GM21717 (cell line): Measurements from ENCODE around the gene TNFRSF12A.
A peak's percentile ranks its signal among the peaks of the same experiment; 100 is the strongest.
"Not testable (repeated sequence)": the region's sequence is repeated elsewhere in the genome, so short reads cannot be mapped to it uniquely, and the experiment has no call there.

Experiments
- ATAC-seq: cut with Tn5 transposase; IDR thresholded peaks from one replicate; pipeline ENCODE4 v1.9.1; 2021; ENCODE audit warnings: mild to moderate bottlenecking, moderate library complexity; ENCODE audit not compliant: unreplicated experiment

Gene TNFRSF12A

GRCh38 chr16:3045758-3046640 lies 25.8 kb downstream of the TNFRSF12A start, which contains the start of gene MMP25:
MMP25 (plus strand) TSS chr16:3046561; CDS start chr16:3046918, 357 bp downstream.
- ATAC-seq, result no peak

GRCh38 chr16:3046641-3047386 lies 26.6 kb downstream of the TNFRSF12A start:
- ATAC-seq, result no peak

GRCh38 chr16:3047387-3047720 lies 27.2 kb downstream of the TNFRSF12A start:
- no peak for ATAC-seq

- no peak for ATAC-seq
Observed at GRCh38 chr16:3049921-3050481, 29.8 kb downstream of the TNFRSF12A start.

- no peak for ATAC-seq
Observed at GRCh38 chr16:3050487-3050886, 30.3 kb downstream of the TNFRSF12A start.

- no peak for ATAC-seq
Observed at GRCh38 chr16:3051009-3051408, 30.8 kb downstream of the TNFRSF12A start.

- ATAC-seq, result no peak
Observed at GRCh38 chr16:3051494-3051893, 31.3 kb downstream of the TNFRSF12A start.

GRCh38 chr16:3052571-3053329 lies 32.6 kb downstream of the TNFRSF12A start:
- ATAC-seq, result not testable (repeated sequence)

- not testable (repeated sequence) for ATAC-seq
Observed at GRCh38 chr16:3053330-3053710, 33.2 kb downstream of the TNFRSF12A start.

- ATAC-seq, result no peak
Observed at GRCh38 chr16:3054965-3055733, 35.0 kb downstream of the TNFRSF12A start.

GRCh38 chr16:3055734-3056115 lies 35.6 kb downstream of the TNFRSF12A start:
- not testable (repeated sequence) for ATAC-seq

GRCh38 chr16:3056336-3057180 lies 36.4 kb downstream of the TNFRSF12A start:
- ATAC-seq, result no peak

- no peak for ATAC-seq
Observed at GRCh38 chr16:3057181-3058138, 37.3 kb downstream of the TNFRSF12A start.

GRCh38 chr16:3058139-3059030 lies 38.2 kb downstream of the TNFRSF12A start:
- ATAC-seq, result no peak

GRCh38 chr16:3059041-3059722 lies 39.0 kb downstream of the TNFRSF12A start:
- ATAC-seq, result peak; percentile 58

GRCh38 chr16:3059723-3060242 lies 39.6 kb downstream of the TNFRSF12A start:
- peak; percentile 6 for ATAC-seq
